KMS-11 (cell line): Measurements from ENCODE around the gene RUVBL2.
"Not testable (repeated sequence)": the region's sequence is repeated elsewhere in the genome, so short reads cannot be mapped to it uniquely, and the experiment has no call there.

Experiments used
- H2AFZ ChIP-seq: fragments of 200-600 bp; sonication (generic); 2 replicates; pipeline ENCODE4 v1.6.1; 2016; ENCODE audit warnings: antibody characterized with exemption, mixed run types, low read depth
- H3K27ac ChIP-seq: fragments of 200-600 bp; sonication (generic); 2 replicates; pipeline ENCODE4 v1.6.1; 2016; ENCODE audit warnings: mild to moderate bottlenecking, mixed run types
- H3K27me3 ChIP-seq: fragments of 200-600 bp; sonication (generic); 2 replicates; pipeline ENCODE4 v1.6.1; 2017; ENCODE audit warnings: mild to moderate bottlenecking, low read depth, mixed run types, moderate library complexity; ENCODE audit not compliant: insufficient read depth
- H3K36me3 ChIP-seq: fragments of 200-600 bp; sonication (generic); 2 replicates; pipeline ENCODE4 v1.6.1; 2017; ENCODE audit warnings: mild to moderate bottlenecking, mixed run types; ENCODE audit not compliant: insufficient read depth
- H3K4me1 ChIP-seq: fragments of 200-600 bp; sonication (generic); 2 replicates; pipeline ENCODE4 v1.6.1; 2016; ENCODE audit warnings: mild to moderate bottlenecking, low read depth, mixed run types; ENCODE audit not compliant: poor library complexity, severe bottlenecking
- H3K4me2 ChIP-seq: fragments of 200-600 bp; sonication (generic); 2 replicates; pipeline ENCODE4 v1.7.0; 2016; ENCODE audit warnings: mild to moderate bottlenecking, mixed run types
- H3K4me3 ChIP-seq: fragments of 200-600 bp; sonication (generic); IDR thresholded peaks from 2 replicates; pipeline ENCODE4 v1.6.1; 2017; ENCODE audit warnings: low read depth, low read length, mixed read lengths; ENCODE audit not compliant: insufficient read depth
- H3K79me2 ChIP-seq: fragments of 200-600 bp; sonication (generic); 2 replicates; pipeline ENCODE4 v1.6.1; 2016; ENCODE audit warnings: low read depth, mixed run types; ENCODE audit not compliant: insufficient read depth
- H3K9ac ChIP-seq: fragments of 200-600 bp; sonication (generic); 2 replicates; pipeline ENCODE4 v1.6.1; 2016; ENCODE audit warnings: mild to moderate bottlenecking, mixed run types
- H4K20me1 ChIP-seq: fragments of 200-600 bp; sonication (generic); 2 replicates; pipeline ENCODE4 v1.6.1; 2016; ENCODE audit warnings: mild to moderate bottlenecking, mixed run types; ENCODE audit not compliant: insufficient read depth
- CTCF ChIP-seq: fragments of 200-600 bp; sonication (generic); conservative IDR thresholded peaks from 2 replicates; pipeline ENCODE4 v1.6.1; 2017; ENCODE audit warnings: low read depth, mild to moderate bottlenecking, antibody characterized with exemption, low read length, moderate library complexity, mixed read lengths

RUVBL2 gene

GRCh38 chr19:49016067-49016839 is 22.6 kb downstream of the RUVBL2 start:
- no peak for TF ChIP-seq CTCF
- Histone ChIP-seq H3K27ac (no peak overlapping the region), H3K9ac (no peak overlapping the region), H2AFZ (no peak overlapping the region), H3K27me3 (peaks cover 26% of the 10 kb centered on the region), H3K79me2 (no peaks in the 10 kb centered on the region), H3K4me2 (no peak overlapping the region), H4K20me1 (no peaks in the 10 kb centered on the region), H3K4me1 (no peaks in the 10 kb centered on the region), H3K36me3 (no peaks in the 10 kb centered on the region), H3K4me3 (no peak overlapping the region)

- H3K4me2 ChIP-seq, result peak within 1 kb of the TSS; percentile 73
- H3K4me3 ChIP-seq, result no peak within 1 kb of the TSS
- H3K9ac ChIP-seq, result no peak within 1 kb of the TSS
- H3K4me1 ChIP-seq, result no peaks in the 10 kb centered on the region
- no peaks in the 10 kb centered on the region for H4K20me1 ChIP-seq
- no peak within 1 kb of the TSS for H3K27ac ChIP-seq
- H3K27me3 ChIP-seq, result peaks cover 29% of the 10 kb centered on the region
- peak within 1 kb of the TSS; percentile 14; the same call in 1 of the 2 replicates for H2AFZ ChIP-seq
- no peaks in the 10 kb centered on the region for H3K36me3 ChIP-seq
- H3K79me2 ChIP-seq, result no peaks in the 10 kb centered on the region
- TF ChIP-seq CTCF, result no peak
Observed at GRCh38 chr19:49017041-49017665, 23.5 kb downstream of the RUVBL2 start, which contains the start of gene LHB. LHB (minus strand) TSS chr19:49017091; CDS start chr19:49017081, 10 bp downstream.

GRCh38 chr19:49017666-49018351 is 24.1 kb downstream of the RUVBL2 start:
- no peaks in the 10 kb centered on the region for H3K36me3 ChIP-seq
- no peak overlapping the region; the same call in 1 of the 2 replicates for H3K9ac ChIP-seq
- peak overlapping the region; percentile 73 for H3K4me2 ChIP-seq

GRCh38 chr19:49018388-49019241 is 24.9 kb downstream of the RUVBL2 start:
- not testable (repeated sequence) for H3K4me1 ChIP-seq, H3K79me2 ChIP-seq, H3K36me3 ChIP-seq, H3K27ac ChIP-seq, H3K9ac ChIP-seq, H4K20me1 ChIP-seq, H3K4me3 ChIP-seq
- Histone ChIP-seq H3K4me2 (peak overlapping the region; percentile 73), H3K27me3 (peaks cover 30% of the 10 kb centered on the region), H2AFZ (peak overlapping the region; percentile 41; the same call in 1 of the 2 replicates)

More at GRCh38 chr19:49017666-49018351, 24.1 kb downstream of the RUVBL2 start:
- no peaks in the 10 kb centered on the region for H4K20me1 ChIP-seq
- H3K79me2 ChIP-seq, result no peaks in the 10 kb centered on the region
- H3K27ac ChIP-seq, result no peak overlapping the region
- peak; percentile 53 for TF ChIP-seq CTCF
- H3K4me3 ChIP-seq, result no peak overlapping the region
- no peaks in the 10 kb centered on the region for H3K4me1 ChIP-seq
- peak overlapping the region; percentile 14; the same call in 1 of the 2 replicates for H2AFZ ChIP-seq
- peaks cover 30% of the 10 kb centered on the region for H3K27me3 ChIP-seq
